HG03175 (cell line): ENCODE data around the gene ANKRD44.

ENCODE experiments used
- ATAC-seq: cut with Tn5 transposase; IDR thresholded peaks from one replicate; pipeline ENCODE4 v1.9.1; 2021; ENCODE audit warnings: mild to moderate bottlenecking, moderate library complexity; ENCODE audit not compliant: unreplicated experiment

Gene ANKRD44

GRCh38 chr2:197265036-197265435 is 45.5 kb downstream of the ANKRD44 start:
- ATAC-seq, result no peak

GRCh38 chr2:197264332-197264731 is 46.2 kb downstream of the ANKRD44 start:
- ATAC-seq, result no peak

GRCh38 chr2:197263077-197263476 is 47.5 kb downstream of the ANKRD44 start:
- ATAC-seq, result no peak

GRCh38 chr2:197261808-197262226 is 48.8 kb downstream of the ANKRD44 start:
- ATAC-seq, result peak; percentile 69

GRCh38 chr2:197259470-197259999 is 51.0 kb downstream of the ANKRD44 start:
- no peak for ATAC-seq

- no peak for ATAC-seq
Observed at GRCh38 chr2:197258580-197258979, 52.0 kb downstream of the ANKRD44 start.

- ATAC-seq, result no peak
Observed at GRCh38 chr2:197256547-197257170, 53.9 kb downstream of the ANKRD44 start.

GRCh38 chr2:197256021-197256420 is 54.6 kb downstream of the ANKRD44 start:
- no peak for ATAC-seq

- peak; percentile 94 for ATAC-seq
Observed at GRCh38 chr2:197255543-197255942, 55.0 kb downstream of the ANKRD44 start.

- ATAC-seq, result peak; percentile 41
Observed at GRCh38 chr2:197254776-197255530, 55.6 kb downstream of the ANKRD44 start.

GRCh38 chr2:197251576-197251975 is 59.0 kb downstream of the ANKRD44 start:
- no peak for ATAC-seq

- no peak for ATAC-seq
Observed at GRCh38 chr2:197251163-197251562, 59.4 kb downstream of the ANKRD44 start.

GRCh38 chr2:197250084-197250397 is 60.5 kb downstream of the ANKRD44 start:
- no peak for ATAC-seq

GRCh38 chr2:197249381-197250083 is 61.0 kb downstream of the ANKRD44 start:
- ATAC-seq, result no peak

- no peak for ATAC-seq
Observed at GRCh38 chr2:197248623-197249022, 62.0 kb downstream of the ANKRD44 start.

- ATAC-seq, result no peak
Observed at GRCh38 chr2:197248001-197248401, 62.6 kb downstream of the ANKRD44 start.

- peak; percentile 67 for ATAC-seq
Observed at GRCh38 chr2:197247083-197247482, 63.5 kb downstream of the ANKRD44 start.

GRCh38 chr2:197245829-197246804 is 64.5 kb downstream of the ANKRD44 start:
- no peak for ATAC-seq

GRCh38 chr2:197244349-197244748 is 66.2 kb downstream of the ANKRD44 start:
- ATAC-seq, result no peak

- no peak for ATAC-seq
Observed at GRCh38 chr2:197242719-197243118, 67.9 kb downstream of the ANKRD44 start.

GRCh38 chr2:197241596-197241995 is 69.0 kb downstream of the ANKRD44 start:
- ATAC-seq, result no peak
